GM12878 (cell line): ENCODE results near the gene POLRMT.

Source experiments
- CHD4 ChIP-seq: fragments of 200-600 bp; sonication (generic); IDR thresholded peaks from 2 replicates; pipeline ENCODE4 v1.6.1; 2016; ENCODE audit warnings: mild to moderate bottlenecking
- CTCF ChIP-seq, 3 experiments: IDR thresholded peaks in 2 of 3; conservative IDR thresholded peaks in 1 of 3; 2 replicates each; pipeline ENCODE4 v1.5.1; 2011; ENCODE audit warnings: low read depth in 3 of 3, low read length in 3 of 3, mild to moderate bottlenecking in 3 of 3, control low read depth in 2 of 3, moderate library complexity in 2 of 3, inconsistent platforms in 1 of 3, mixed read lengths in 1 of 3; ENCODE audit not compliant: control insufficient read depth in 2 of 3, insufficient read depth in 1 of 3; ENCODE audit errors: extremely low read depth in 1 of 3
- FOS ChIP-seq: IDR thresholded peaks from 3 replicates; pipeline ENCODE4 v1.6.1; 2011; ENCODE audit warnings: borderline replicate concordance; ENCODE audit not compliant: insufficient read length; ENCODE audit errors: extremely low read depth
- NRF1 ChIP-seq: conservative IDR thresholded peaks from 2 replicates; pipeline ENCODE4 v1.6.1; 2011; ENCODE audit warnings: mild to moderate bottlenecking, low read depth, low read length, improper control_type of control experiment
- POLR2A ChIP-seq: IDR thresholded peaks from 2 replicates; pipeline ENCODE4 v1.6.1; 2011; ENCODE audit warnings: low read depth, mild to moderate bottlenecking, low read length
- SMC3 ChIP-seq: IDR thresholded peaks from 2 replicates; pipeline ENCODE4 v1.6.1; 2011; ENCODE audit warnings: low read length, improper control_type of control experiment, borderline replicate concordance
- ZNF384 ChIP-seq: IDR thresholded peaks from 2 replicates; pipeline ENCODE4 v1.6.1; 2012; ENCODE audit warnings: low read depth, mild to moderate bottlenecking, low read length, improper control_type of control experiment, borderline replicate concordance

DNA sequence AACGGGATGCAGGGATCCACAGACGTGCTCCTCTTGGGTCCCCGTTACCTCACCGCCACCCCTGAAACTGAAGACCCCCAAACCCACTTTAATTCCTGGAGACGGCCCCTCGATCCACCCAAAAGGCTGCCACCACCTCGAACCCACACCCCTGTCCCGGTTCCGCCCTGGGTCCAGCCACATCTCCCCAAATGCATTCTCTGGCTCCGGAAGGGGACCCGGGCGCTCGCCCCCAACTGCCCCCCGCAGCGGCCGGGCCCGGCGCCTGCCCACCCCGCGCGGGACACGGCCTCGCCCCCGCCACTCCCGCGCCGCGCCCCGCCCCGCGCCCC, 42.6 kb upstream of the POLRMT start:
- TF ChIP-seq CTCF (IDR thresholded peaks at IDR 0.05 in 2 of 3, conservative IDR thresholded peaks at IDR 0.05 in 1 of 3; ENCODE audit: control insufficient read depth in 2 of 3, extremely low read depth in 1 of 3, insufficient read depth in 1 of 3, low read depth in 3 of 3, low read length in 3 of 3) (no peak), POLR2A (no peak), FOS (no peak), CHD4 (no peak), SMC3 (no peak), NRF1 (no peak), ZNF384 (no peak)
